Uterus (tissue), 4 donors: ENCODE data around the gene PPFIA4. TPM values are rescaled to one million over a fixed set of nuclear protein-coding genes. Genes with fewer than 3 reads are reported as not detected.

Source experiments
- DNase-seq, 2 donors: peaks; one replicate each; pipeline ENCODE4 v3.0.0-alpha.2; 2019 to 2020
- H3K27ac ChIP-seq, 2 donors: fragments of 200-600 bp; sonication (generic); 1 replicate in 1 of 2; 2 replicates in 1 of 2; pipeline ENCODE4 v1.5.1; 2016 to 2018
- H3K27me3 ChIP-seq, 2 donors: fragments of 200-600 bp; sonication (generic); one replicate each; pipeline ENCODE4 v1.5.1; 2018 to 2019; ENCODE audit warnings: control low read depth in 1 of 2
- H3K36me3 ChIP-seq, 2 donors: fragments of 200-600 bp; sonication (generic); one replicate each; pipeline ENCODE4 v1.5.1; 2019; ENCODE audit warnings: control low read depth in 1 of 2
- H3K4me1 ChIP-seq, 2 donors: fragments of 200-600 bp; sonication (generic); one replicate each; pipeline ENCODE4 v1.5.1; 2018 to 2019; ENCODE audit warnings: control low read depth in 1 of 2
- H3K4me3 ChIP-seq, 2 donors: fragments of 200-600 bp; sonication (generic); 1 replicate in 1 of 2; 2 replicates in 1 of 2; pipeline ENCODE4 v1.5.1; 2018 to 2019; ENCODE audit warnings: mild to moderate bottlenecking in 1 of 2
- H3K9me3 ChIP-seq, 2 donors: fragments of 200-600 bp; sonication (generic); one replicate each; pipeline ENCODE4 v1.5.1; 2019; ENCODE audit warnings: control low read depth in 1 of 2
- POLR2A ChIP-seq, 2 donors: fragments of 450-650 bp; IDR thresholded peaks; one replicate each; pipeline ENCODE4 v1.6.1; 2016; ENCODE audit warnings: antibody characterized with exemption in 2 of 2, mild to moderate bottlenecking in 1 of 2, moderate library complexity in 1 of 2
- intact Hi-C: fragments of 100-400 bp; cut with DNase I; formaldehyde crosslinking; loops from one replicate; pipeline ENCODE4 v1.15.1; 2023; ENCODE audit warnings: low total_unique reads
- total RNA-seq, 4 donors: library from RNA; depleted of rRNA in 3 of 4; stranded (reverse); fragments of >200 nt in 3 of 4; gene quantifications; one replicate each; pipeline versions ENCODE4 v1.1.0 to v1.2.4, GENCODE V29; 2014 to 2023
- TF ChIP-seq, protein P1 (sequence below), 4 experiments: fragments of 200-600 bp in 2 of 4; fragments of 450-650 bp in 2 of 4; sonication (generic) in 2 of 4; IDR thresholded peaks; one replicate each; pipeline ENCODE4 v1.5.1; 2016 to 2019; ENCODE audit warnings: antibody characterized with exemption in 4 of 4, mild to moderate bottlenecking in 2 of 4, moderate library complexity in 1 of 4
- donor health status: DM: yes; HTN: yes; CAD: no.

Gene PPFIA4
- total RNA-seq, 4 donors from 2014 or later, result 0.26 to 7.6 (median 6.5) TPM; not detected in 1

DNA sequence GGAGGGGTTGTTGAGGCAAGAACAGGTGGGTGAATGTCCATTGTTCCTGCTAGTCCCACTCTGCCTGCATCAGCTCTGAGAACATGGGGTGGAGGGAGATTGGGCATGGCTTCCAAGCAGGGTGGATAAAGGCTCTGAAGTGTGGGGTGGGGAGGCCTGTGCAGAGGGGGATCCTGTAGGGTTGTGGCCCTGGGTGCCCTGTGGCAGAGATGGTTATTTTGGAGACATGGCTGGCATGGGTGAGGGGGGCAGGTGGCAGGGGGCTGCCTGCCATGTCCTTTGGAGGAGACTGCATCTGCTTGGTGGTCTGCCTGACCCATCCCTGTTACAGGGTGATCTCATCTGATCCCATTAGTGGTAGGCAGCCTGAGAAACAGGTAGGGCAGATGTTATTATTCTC, 48.3 kb downstream of the PPFIA4 start:
- DNase-seq, result no peak
- TF ChIP-seq POLR2A (IDR thresholded peaks at IDR 0.05), result no peak
- TF ChIP-seq, protein P1, sequence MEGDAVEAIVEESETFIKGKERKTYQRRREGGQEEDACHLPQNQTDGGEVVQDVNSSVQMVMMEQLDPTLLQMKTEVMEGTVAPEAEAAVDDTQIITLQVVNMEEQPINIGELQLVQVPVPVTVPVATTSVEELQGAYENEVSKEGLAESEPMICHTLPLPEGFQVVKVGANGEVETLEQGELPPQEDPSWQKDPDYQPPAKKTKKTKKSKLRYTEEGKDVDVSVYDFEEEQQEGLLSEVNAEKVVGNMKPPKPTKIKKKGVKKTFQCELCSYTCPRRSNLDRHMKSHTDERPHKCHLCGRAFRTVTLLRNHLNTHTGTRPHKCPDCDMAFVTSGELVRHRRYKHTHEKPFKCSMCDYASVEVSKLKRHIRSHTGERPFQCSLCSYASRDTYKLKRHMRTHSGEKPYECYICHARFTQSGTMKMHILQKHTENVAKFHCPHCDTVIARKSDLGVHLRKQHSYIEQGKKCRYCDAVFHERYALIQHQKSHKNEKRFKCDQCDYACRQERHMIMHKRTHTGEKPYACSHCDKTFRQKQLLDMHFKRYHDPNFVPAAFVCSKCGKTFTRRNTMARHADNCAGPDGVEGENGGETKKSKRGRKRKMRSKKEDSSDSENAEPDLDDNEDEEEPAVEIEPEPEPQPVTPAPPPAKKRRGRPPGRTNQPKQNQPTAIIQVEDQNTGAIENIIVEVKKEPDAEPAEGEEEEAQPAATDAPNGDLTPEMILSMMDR (IDR thresholded peaks at IDR 0.05), result no peak
- Histone ChIP-seq H3K27me3 (no peaks in the 10 kb centered on the region), H3K9me3 (no peaks in the 10 kb centered on the region), H3K4me3 (no peak overlapping the region), H3K27ac (no peak overlapping the region), H3K4me1 (peaks cover 0 to 6% of the 10 kb centered on the region in 2 donors), H3K36me3 (no peaks in the 10 kb centered on the region)
- intact Hi-C loops, result no loop called here

DNA sequence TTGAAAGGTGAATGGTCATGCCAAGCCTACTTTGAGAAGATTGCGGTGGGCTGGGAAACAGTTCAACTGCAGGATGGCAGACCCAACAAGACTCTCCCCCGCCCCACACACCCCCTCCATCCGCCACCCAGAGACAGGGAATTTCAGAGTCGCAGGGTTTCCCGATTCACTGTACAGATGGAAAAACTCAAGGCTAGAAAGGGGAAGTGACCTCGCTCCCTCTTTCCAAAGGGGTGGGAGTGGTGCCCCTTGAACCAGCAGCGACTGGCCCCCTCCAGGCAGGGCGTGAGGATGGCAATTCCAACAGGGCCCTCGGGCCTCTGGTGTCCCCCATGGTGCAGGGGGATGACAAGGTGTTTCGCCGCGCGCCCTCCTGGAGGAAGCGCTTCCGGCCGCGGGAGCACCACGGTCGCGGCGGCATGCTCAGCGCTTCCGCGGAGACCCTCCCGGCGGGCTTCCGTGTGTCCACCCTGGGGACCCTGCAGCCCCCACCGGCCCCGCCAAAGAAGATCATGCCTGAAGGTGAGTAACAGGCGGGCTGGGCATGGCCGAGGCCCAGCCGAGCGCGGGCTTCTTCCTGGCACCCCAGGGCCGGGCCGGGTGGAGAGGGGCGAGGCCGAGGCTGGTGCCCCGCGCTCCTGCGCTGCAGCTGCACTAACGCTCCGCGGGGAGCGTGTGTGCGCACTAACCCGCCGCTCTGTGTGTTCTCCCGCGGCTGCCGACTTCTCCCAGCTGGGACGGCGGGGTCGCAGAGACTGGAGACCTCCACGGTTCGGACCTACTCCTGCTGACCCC, 49.1 kb downstream of the PPFIA4 start:
- Histone ChIP-seq H3K27me3 (no peaks in the 10 kb centered on the region), H3K4me3 (peak overlapping the region; percentile 1 to 4), H3K4me1 (no peaks in the 10 kb centered on the region), H3K27ac (no peak overlapping the region), H3K9me3 (no peaks in the 10 kb centered on the region), H3K36me3 (no peaks in the 10 kb centered on the region)
- no peak for DNase-seq
- intact Hi-C loops, result no loop called here
- TF ChIP-seq, protein P1 (IDR thresholded peaks at IDR 0.05), result no peak
- TF ChIP-seq POLR2A (IDR thresholded peaks at IDR 0.05), result no peak

DNA sequence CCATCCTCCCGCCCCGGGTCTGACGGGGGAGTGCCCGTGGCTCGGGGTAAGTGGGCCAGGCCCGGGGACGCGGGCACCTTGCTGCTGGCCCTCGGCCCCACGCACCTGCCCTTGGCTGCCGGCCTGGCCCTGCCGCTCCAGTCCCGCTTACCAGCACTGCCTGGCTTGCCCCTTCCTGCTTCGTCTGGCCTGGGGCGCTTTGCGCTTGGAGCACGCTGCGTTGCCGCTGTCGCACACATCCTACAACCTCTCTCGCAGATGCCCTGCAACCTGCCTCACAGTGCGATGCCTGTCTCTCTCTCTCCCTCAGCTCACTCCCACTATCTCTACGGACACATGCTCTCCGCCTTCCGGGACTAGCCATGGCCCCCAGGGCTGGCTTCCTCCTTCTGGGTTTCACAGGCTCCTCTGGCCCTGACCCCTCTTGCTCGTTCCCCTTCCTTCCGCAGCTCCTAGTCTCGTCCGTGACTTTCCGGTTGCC, 49.8 kb downstream of the PPFIA4 start:
- Histone ChIP-seq H3K4me3 (peak overlapping the region; percentile 1 to 4), H3K27ac (no peak overlapping the region), H3K9me3 (no peaks in the 10 kb centered on the region), H3K4me1 (no peaks in the 10 kb centered on the region), H3K36me3 (no peaks in the 10 kb centered on the region), H3K27me3 (no peaks in the 10 kb centered on the region)
- TF ChIP-seq POLR2A (IDR thresholded peaks at IDR 0.05), result no peak
- TF ChIP-seq, protein P1 (IDR thresholded peaks at IDR 0.05), result no peak
- DNase-seq, result no peak
- intact Hi-C loops, result no loop called here

DNA sequence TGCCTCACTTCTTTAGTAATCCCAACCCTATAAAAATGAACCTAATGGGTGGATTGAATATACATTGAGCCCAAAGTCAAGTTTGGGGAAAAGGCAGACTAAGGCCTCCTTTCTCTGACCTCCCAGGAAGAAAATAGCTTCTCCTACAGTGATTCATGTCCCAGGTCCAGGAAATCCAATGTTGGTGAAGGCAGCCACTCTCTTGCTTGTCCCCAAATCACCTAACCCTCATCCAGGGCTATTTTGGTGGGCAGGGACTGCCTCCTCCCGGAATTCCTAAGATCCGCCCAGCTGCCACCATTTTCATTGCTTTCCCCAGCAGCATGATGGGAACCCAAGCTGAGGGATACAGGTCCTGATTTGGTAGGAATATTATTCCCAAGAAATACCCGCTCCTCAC, 51.1 kb downstream of the PPFIA4 start:
- Histone ChIP-seq H3K4me1 (no peaks in the 10 kb centered on the region), H3K4me3 (no peak overlapping the region), H3K27me3 (no peaks in the 10 kb centered on the region), H3K27ac (no peak overlapping the region), H3K36me3 (no peaks in the 10 kb centered on the region), H3K9me3 (no peaks in the 10 kb centered on the region)
- intact Hi-C loops, result no loop called here
- no peak for DNase-seq
- no peak for TF ChIP-seq POLR2A (IDR thresholded peaks at IDR 0.05)
- TF ChIP-seq, protein P1 (IDR thresholded peaks at IDR 0.05), result no peak

DNA sequence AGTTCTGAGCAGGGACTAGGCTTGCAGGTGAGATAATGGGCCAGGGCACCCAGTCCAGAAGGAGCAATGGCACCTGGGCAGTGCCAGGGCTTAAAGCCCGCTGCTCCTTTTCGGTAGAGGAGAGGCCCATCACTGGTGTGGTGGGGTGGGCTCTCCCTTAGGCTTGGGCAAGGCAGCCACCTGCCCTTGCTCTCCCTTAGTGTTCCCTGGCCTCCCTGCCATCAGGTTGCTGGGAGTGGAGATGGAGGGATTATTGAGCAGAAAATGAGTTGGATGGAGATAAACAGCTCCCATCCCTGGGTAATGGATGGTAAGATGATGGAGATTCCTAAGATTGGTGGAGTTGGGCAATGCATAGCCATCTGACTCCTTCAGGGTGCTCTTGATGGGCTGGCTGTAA, 51.7 kb downstream of the PPFIA4 start:
- no peaks in the 10 kb centered on the region for H3K27me3 ChIP-seq
- no peak for DNase-seq
- intact Hi-C loops, result no loop called here

More for the DNA sequence above, 51.7 kb downstream of the PPFIA4 start:
- Histone ChIP-seq H3K4me3 (no peak overlapping the region), H3K9me3 (no peaks in the 10 kb centered on the region), H3K36me3 (no peaks in the 10 kb centered on the region), H3K27ac (no peak overlapping the region), H3K4me1 (no peaks in the 10 kb centered on the region)
- TF ChIP-seq, protein P1 (IDR thresholded peaks at IDR 0.05), result no peak
- no peak for TF ChIP-seq POLR2A (IDR thresholded peaks at IDR 0.05)
